ENCODE measurements around the gene EHHADH. TPM values are rescaled to one million over a fixed set of nuclear protein-coding genes. Genes with fewer than 3 reads are reported as not detected.

EHHADH gene
- polyA plus RNA-seq, 2 donors, result 2.4 to 3.3 TPM

Other genes starting within 250 kb of the EHHADH start
- 1 to 10 TPM in 1 of 2 donors, under 1 TPM in 1; 0.49 to 1.5 TPM for gene C3orf70, start 101.0 kb downstream of the EHHADH start, polyA plus RNA-seq
- gene MAP3K13, start 109.1 kb upstream of the EHHADH start, polyA plus RNA-seq, result 10 to 100 TPM; 14.7 to 25.5 TPM
- gene TMEM41A, start 245.0 kb upstream of the EHHADH start, polyA plus RNA-seq, result 10 to 100 TPM; 10.0 to 19.1 TPM